CD4-positive, alpha-beta T cell treated with Interleukin-17A for 4 hours (primary cell): ENCODE data around the gene FHOD1.

Source experiments
- DNase-seq: peaks from one replicate; pipeline ENCODE4 v3.0.0-alpha.2; 2020; ENCODE audit warnings: mixed read lengths

FHOD1 gene

GRCh38 chr16:67247192-67248072 is at the start of gene FHOD1:
Gene FHOD1 (minus strand): TSS chr16:67247481. CDS start chr16:67247410, 71 bp downstream.
- peak; percentile 99 for DNase-seq

DNA sequence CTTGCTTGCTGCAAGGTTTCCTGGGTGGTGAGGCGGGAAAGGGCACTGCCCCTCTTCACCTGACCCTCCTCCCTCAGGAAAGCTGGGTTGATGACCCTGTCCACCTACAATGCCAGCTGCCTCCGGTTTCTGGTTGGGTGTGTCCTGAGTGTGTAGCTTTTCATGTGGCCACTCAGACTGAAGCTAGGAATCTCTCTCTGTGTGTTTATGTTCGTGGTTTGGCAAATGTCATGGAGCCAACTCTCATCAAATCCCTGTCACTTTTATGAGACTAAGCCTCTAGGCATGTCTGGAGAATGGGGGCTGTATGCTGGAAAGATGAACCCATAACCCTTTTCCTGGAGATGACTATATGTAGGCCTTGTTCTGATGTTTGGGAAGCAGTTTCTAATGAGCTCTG is 49.1 kb upstream of the FHOD1 start:
- DNase-seq: no peak

GRCh38 chr16:67294938-67295361 is 47.7 kb upstream of the FHOD1 start:
- DNase-seq: no peak

- no peak for DNase-seq
Measured at GRCh38 chr16:67294171-67294757, 47.0 kb upstream of the FHOD1 start.

DNA sequence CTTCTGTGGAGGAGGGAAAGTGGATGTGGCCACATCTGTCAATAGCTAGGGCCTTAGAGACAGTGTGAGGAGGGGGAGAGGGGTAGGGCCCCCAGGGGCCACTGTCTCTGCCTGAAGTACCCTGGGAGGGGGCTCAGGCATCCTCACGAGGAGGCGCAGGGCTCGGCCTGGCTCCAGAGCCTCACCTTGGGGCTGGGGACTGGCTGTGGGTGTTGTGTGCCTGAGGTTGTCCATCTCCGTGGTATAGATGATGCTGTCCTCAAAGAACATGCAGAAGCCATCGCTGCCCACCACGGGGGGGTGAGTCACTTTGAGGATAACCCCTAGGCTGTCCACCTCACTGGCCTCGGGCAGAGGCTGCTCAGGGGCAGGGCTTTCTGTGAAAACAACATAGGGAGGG is 44.2 kb upstream of the FHOD1 start:
- no peak for DNase-seq

DNA sequence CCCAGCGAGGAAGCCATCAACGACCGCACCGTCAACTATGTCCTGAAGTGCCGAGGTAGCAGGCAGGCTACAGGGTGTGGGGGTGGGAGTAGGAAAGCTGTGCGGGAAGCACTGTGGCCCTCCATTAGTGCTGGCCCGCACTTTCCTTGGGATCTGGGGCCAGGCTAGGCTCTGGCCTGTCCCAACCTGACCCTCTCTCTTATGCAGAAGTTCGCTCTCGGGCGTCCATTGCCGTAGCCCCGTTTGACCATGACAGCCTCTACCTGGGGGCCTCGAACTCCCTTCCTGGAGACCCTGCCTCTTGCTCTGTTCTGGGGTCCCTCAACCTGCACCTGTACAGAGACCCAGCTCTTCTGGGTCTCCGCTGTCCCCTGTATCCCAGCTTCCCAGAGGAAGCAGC is 40.7 kb upstream of the FHOD1 start:
- no peak for DNase-seq

- no peak for DNase-seq
Measured at GRCh38 chr16:67286441-67287235, 39.4 kb upstream of the FHOD1 start.

- no peak for DNase-seq
Measured at GRCh38 chr16:67284699-67285646, 37.7 kb upstream of the FHOD1 start.

- DNase-seq: no peak
Measured at GRCh38 chr16:67283826-67284555, 36.7 kb upstream of the FHOD1 start.

DNA sequence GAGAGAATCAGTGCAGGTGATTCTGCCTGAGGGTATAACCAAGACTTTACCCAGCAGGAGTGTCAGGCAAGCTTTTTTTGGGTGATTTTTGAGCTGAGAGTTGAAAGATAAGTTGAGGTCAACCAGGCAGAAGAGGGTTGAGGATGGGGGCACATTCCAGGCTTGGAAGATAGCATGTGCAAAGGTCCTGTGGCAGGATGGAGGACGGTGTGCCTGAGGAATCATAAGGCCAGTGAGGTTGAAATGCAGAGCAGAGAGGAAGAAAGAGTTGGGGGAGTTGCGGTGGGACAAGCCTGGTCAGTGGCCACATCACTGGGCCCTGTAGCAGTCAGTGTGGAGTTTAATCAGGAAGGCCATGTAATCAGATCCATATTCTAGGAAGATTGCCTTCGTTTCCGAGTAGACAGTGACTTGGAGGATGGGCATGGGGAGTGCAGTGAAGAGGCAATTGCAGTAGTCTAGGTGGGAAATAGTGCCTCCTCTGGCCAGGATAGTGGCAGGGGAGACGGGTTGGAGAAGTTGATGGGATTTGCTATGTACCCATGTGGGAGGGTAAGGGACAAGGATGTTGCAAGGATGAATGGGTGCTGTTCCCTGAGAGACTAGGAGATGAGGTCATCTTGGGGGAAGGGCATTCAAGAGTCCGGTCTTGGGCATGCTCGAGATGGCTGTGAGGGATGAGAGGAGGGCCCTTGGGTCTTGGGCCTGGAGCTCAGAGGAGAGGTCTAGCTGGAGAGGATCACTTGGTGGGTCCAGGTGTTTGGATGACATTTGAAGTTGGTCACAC is 36.0 kb upstream of the FHOD1 start:
- DNase-seq: no peak

GRCh38 chr16:67282447-67282805 is 35.1 kb upstream of the FHOD1 start:
- no peak for DNase-seq

DNA sequence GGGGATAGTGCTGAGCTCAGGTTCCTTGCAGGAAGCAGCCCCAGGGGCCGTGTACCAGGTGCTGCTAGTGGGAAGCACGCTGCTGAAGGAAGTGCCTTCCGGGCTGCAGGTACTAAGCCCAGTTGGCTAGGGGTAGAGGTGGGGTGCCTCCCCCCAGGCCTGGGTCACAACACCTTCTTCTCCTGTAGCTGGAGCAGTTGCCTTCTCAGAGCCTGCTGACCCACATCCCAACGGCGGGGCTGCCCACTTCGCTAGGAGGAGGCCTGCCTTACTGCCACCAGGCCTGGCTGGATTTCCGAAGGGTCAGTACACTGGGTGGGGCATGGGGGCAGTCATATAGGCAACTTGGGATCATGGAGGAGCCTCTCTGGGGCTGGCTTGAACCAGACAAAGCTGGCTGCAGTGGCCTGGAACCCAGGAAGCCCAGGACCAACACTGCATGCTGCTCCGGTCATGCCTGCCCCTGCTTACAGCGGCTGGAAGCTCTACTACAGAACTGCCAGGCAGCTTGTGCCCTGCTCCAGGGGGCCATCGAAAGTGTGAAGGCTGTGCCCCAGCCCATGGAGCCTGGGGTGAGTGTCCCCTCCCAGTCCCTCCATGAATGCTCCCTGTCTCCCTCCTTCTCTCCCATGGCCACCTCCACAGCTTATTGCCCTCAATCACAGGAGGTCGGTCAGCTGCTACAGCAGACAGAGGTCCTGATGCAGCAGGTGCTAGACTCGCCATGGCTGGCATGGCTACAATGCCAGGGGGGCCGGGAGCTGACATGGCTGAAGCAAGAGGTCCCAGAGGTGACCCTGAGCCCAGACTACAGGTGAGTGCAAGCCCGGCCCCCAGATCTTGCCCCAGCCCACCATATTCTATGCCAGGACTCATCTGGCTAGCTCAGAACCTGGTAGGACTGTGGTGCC is 34.5 kb upstream of the FHOD1 start:
- no peak for DNase-seq

DNA sequence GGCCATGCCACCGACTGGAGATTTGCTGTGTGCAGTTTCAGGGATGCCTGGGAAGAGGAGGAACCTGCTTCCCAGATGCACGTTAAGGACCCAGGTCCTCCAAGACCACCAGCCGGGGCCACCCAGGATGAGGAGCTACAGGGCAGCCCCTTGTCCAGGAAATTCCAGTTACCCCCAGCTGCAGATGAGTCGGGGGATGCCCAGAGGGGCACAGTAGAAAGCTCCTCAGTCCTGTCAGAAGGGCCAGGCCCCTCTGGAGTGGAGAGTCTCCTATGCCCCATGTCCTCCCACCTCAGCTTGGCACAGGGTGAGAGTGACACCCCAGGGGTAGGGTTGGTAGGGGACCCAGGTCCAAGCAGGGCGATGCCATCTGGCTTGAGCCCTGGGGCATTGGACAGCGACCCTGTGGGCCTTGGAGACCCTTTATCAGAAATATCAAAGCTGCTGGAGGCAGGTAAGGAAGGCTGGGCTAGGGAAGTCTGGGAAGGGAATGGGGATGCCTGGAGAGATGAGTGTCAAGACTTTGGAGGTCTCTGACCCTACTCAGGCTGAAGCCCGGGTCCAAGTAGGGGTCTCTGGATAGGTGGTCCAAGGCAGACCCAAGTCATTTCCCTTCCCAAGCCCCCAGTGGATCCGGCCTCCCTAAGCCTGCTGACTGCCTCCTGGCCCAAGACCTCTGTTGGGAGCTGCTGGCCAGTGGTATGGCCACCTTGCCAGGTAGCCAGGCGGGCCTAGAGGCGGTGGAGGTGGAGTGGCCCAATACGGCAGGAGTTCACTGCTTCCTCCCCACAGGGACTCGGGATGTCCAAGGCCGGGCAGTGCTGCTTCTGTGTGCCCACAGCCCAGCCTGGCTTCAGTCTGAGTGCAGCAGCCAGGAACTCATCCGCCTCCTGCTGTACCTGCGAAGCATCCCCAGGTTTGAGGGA is 33.1 kb upstream of the FHOD1 start:
- DNase-seq: no peak

DNA sequence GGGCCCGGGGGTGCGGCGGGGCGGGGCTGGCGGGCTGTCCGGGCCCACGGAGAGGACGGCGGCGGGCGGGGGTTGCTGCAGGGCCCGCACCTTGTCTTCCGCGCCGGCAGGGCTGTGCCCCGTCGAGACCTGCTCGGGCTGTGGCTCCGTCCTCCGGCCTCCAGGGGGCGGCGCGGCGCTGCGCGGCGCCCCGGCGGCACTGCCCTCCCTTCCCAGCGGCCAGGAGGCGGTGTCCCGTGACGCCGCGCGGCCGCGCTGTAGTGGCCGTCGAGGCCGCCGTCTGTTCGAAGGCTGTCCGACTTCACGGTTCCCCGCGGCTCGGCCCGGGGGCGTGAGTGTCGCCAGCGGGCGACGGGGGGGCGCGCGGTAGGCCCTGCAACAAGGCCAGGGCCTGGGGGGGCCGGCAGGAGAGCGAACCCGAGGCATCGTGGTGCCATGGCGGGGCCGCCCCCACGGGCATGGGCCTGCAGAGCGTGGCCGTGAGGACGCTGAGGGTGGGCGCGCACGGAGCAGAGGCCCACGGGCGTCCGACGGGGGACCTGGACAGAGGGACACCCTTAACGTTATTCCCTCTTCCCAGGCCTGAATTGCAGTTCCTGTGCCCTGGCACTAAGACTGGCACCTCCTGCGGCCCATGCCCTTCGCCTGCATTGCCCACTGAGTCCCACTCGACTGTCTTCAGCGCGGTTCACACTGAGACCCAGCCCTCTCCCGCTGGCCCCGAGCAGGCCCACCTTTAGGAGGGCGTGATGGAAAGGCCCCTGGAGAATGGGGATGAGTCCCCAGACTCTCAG is 32.2 kb upstream of the FHOD1 start, which contains the start of gene PLEKHG4:
TSS of gene PLEKHG4 (plus strand) at position 237 of the 794 bp plus-strand sequence. CDS start at position 750, 513 bp downstream.
- DNase-seq: peak; percentile 85

GRCh38 chr16:67278773-67279295 is 31.6 kb upstream of the FHOD1 start:
- peak; percentile 57 for DNase-seq

DNA sequence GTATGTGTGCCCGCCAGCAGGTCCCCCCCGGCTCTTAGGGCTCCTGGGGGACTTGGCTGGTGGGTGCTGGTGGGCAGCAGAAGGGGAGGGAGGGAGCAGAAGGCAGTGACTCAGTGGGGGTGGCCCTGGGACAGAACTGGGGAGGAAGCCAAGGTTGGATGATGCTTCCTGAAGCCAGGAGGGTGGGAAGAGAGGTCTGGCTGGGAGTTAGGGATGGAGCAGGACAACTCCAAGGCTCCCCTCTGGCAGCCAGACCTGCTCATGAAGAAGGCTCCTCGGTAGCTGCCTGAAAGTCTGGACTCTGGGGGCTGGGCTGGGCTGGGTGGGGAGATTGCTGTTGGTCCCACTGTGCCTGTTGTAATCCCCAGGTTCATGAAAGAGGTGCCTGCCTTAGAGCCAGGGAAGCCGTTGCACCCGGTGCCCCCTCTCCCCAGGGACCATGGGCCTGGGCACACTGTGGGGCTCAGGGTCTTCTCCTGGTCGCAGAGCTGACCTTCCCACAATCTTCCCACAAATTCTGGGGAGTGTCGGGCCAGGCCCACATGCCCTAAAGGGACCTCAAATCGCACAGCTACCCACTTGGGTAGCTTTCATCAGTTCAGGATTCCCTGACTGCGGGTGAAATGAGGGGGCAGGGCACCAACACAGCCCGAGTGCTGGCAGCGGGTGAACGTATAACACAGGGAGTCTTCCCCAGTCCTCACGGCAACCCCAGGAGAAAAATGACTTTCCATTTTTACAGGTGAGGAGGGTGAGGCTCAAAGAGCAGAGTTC is 30.9 kb upstream of the FHOD1 start:
- DNase-seq: no peak
